ENCODE results near the gene MED9.
"Not testable (repeated sequence)": the region's sequence is repeated elsewhere in the genome, so short reads cannot be mapped to it uniquely, and the experiment has no call there.

The MED9 gene, protein sequence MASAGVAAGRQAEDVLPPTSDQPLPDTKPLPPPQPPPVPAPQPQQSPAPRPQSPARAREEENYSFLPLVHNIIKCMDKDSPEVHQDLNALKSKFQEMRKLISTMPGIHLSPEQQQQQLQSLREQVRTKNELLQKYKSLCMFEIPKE

DNA sequence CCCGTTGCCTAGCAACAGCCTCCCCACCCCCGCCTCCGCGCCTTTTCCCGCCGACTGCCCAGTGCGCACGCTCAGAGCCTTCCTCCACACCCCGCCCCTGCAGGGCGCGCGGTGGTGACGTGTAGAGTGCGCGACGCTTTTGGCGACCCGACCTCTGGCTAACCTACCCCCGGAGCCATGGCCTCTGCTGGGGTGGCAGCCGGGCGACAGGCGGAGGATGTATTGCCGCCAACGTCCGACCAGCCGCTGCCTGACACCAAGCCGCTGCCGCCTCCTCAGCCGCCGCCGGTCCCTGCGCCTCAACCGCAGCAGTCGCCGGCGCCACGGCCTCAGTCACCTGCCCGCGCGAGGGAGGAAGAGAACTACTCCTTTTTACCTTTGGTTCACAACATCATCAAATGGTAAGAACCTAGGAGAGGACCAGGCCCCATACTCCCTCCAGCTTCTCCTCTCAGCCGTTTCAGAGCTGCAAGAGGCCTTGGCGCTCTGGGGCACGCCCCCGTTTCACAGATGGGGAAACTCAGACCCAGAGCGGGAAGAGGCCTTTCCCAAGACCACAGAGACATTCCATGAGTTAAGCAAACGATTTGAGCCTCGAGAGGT is at the start of gene MED9:
TSS of gene MED9 (plus strand) at position 136 of the 603 bp plus-strand sequence. CDS start at position 178, 42 bp downstream.
- H3K27ac ChIP-seq, result peak within 1 kb of the TSS; percentile 81
- TF ChIP-seq, protein P1, sequence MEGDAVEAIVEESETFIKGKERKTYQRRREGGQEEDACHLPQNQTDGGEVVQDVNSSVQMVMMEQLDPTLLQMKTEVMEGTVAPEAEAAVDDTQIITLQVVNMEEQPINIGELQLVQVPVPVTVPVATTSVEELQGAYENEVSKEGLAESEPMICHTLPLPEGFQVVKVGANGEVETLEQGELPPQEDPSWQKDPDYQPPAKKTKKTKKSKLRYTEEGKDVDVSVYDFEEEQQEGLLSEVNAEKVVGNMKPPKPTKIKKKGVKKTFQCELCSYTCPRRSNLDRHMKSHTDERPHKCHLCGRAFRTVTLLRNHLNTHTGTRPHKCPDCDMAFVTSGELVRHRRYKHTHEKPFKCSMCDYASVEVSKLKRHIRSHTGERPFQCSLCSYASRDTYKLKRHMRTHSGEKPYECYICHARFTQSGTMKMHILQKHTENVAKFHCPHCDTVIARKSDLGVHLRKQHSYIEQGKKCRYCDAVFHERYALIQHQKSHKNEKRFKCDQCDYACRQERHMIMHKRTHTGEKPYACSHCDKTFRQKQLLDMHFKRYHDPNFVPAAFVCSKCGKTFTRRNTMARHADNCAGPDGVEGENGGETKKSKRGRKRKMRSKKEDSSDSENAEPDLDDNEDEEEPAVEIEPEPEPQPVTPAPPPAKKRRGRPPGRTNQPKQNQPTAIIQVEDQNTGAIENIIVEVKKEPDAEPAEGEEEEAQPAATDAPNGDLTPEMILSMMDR (conservative IDR thresholded peaks at IDR 0.05), result no peak

DNA sequence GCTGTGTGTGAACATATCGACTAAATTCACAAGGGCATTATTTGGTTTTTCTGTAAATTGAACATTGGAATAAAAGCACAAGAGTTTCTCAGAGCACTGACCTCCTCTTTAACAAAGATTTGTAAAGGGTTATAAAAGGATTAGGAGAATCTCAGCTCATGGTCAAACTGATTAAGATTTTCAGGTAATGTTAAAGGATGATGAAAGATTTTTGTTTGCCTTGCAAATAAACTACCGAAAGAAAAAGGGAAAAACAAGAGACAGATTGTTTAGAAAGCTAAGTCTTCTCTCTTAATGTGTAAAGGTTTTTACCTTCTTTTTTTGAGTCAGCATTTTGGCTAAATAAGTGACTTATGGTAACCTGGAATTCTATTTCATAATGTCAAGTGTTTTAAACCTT is 47.6 kb upstream of the MED9 start:
- no peak overlapping the region for H3K27ac ChIP-seq

DNA sequence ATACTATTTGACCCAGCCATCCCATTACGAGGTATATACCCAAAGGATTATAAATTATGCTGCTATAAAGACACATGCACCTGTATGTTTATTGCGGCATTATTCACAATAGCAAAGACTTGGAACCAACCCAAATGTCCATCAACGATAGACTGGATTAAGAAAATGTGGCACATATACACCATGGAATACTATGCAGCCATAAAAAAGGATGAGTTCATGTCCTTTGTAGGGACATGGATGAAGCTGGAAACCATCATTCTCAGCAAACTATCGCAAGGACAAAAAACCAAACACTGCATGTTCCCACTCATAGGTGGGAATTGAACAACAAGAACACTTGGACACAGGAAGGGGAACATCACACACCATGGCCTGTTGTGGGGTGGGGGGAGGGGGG is 45.9 kb upstream of the MED9 start:
- H3K27ac ChIP-seq, result not testable (repeated sequence)

More for the DNA sequence above, 47.6 kb upstream of the MED9 start:
- TF ChIP-seq, protein P1 (conservative IDR thresholded peaks at IDR 0.05), result no peak

DNA sequence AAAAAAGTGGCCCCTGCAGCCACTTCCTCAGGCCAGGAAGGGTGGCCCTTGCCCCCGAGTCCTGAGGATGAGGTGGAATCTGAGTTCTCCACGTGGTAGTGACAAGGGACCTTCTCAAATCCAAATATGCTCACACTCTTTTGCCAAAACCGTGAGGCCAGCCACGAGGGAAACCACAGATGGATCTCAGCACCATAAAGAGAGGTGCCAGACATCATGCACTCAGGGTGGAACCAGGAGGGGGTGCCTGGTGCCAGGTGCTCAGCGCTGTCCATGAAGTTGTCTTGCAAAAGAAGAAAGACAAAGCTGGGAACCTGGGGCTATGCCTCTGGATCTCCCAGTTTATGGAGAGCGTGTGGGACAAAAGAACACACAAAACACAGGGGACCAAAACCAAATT is 45.2 kb upstream of the MED9 start:
- no peak overlapping the region for H3K27ac ChIP-seq
- TF ChIP-seq, protein P1 (conservative IDR thresholded peaks at IDR 0.05), result no peak

DNA sequence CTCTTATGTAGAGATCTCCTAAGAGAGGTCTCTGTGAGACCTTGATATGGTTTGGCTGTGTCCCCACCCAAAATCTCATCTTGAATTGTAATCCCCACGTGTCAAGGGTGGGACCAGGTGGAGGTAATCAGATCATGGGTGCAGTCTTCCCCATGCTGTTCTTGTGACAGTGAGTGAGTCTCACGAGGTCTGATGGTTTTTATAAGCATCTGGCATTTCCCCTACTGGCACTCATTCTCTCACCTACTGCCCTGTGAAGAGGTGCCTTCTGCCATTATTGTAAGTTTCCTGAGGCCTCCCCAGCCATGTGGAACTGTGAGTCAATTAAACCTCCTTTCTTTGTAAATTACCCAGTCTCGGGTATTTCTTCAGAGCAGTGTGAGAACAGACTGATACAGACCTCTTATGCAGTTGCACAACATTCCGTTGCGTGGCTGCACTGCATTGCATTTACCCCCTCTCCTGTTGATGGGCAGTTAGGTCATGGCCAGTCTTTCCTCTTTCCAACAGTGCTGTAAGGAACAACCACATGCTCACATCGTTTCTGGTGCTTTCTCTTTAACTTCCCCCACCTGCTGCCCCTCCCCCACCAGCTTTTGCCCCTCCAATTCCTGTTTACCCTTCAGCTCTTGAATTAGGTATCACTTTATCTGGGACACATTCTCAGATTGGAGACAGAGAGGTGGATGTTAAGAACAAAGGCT is 43.6 kb upstream of the MED9 start:
- TF ChIP-seq, protein P1 (conservative IDR thresholded peaks at IDR 0.05), result no peak
- H3K27ac ChIP-seq, result no peak overlapping the region

DNA sequence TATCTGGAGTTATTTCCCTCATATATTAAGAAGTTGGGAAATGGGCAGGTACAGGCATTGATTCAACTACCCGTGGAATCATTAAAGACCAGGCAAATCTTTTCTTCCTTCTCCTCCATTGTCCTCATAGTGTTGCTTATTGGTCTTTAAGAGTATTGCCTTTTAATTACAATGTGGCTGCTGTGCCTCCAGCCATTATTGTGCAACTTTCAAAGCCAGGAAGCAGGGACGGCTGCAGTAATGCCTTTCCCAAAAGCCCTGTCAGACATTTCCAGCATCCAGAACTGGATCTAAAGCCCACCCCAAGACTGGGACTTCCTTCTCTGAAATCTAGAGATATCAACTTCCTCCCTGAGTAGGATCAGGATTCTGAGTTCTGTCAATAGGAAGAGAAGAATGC is 42.3 kb upstream of the MED9 start:
- TF ChIP-seq, protein P1 (conservative IDR thresholded peaks at IDR 0.05), result no peak
- no peak overlapping the region for H3K27ac ChIP-seq

DNA sequence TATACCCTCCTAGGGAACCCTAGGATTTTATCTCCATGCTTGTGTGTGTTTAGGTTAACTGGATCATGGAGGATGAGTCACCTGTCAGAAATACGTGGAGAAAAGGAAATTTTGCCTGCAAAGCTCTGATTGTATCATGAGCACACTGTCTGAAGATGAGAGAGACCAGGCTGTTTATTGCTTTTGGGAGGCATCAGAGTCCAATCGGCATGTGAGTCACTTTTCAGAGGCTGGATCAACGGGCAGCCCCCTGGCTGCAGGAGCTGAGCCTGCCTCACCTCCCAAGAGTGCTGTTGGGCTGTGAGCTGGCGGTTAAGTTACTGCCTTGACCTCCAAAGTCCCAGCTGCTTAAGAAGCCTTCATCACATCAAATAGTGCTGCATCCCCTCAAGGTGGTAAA is 41.5 kb upstream of the MED9 start:
- TF ChIP-seq, protein P1 (conservative IDR thresholded peaks at IDR 0.05), result no peak
- H3K27ac ChIP-seq, result no peak overlapping the region

DNA sequence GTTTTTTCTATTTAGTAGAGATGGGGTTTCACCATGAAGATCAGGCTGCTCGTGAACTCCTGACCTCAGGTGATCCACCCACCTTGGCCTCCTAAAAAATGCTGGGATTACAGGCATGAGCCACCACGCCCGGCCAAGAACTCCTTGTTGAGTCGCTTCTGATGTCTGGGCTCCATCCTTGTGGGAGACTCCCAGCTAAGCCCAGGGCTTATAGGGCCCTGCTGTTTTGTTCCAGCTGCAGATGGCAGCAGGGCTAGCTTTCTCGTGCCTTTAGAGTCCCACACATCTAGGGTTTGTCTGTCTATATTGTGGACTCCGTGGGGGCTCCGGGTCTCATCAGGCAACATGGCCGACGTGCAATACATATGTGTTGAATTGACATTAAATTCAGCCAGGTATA is 39.3 kb upstream of the MED9 start:
- TF ChIP-seq, protein P1 (conservative IDR thresholded peaks at IDR 0.05), result no peak
- no peak overlapping the region for H3K27ac ChIP-seq

All from VCaP (cell line).